ACHN (cell line): ENCODE results near the gene BBS12.

Experiments used
- DNase-seq: peaks from one replicate; pipeline ENCODE4 v3.0.0-alpha.2; 2015
- in situ Hi-C: cut with HindIII; loops from 2 replicates; pipeline ENCODE4 v1.10.0; 2017; ENCODE audit warnings: low sequenced_read_pairs, low pct_ligation_motif_present, low pct_unique_long_range_greater_than_20kb

BBS12 gene

GRCh38 chr4:122732329-122733026, at the start of gene BBS12:
TSS of gene BBS12 (plus strand) at chr4:122732704. CDS start at chr4:122741893, 9,189 bp downstream.
- in situ Hi-C loops, result loop anchor here (25.0 kb wide), 1 partner anchor 180 kb away; the partner anchor contains the start of gene NUDT6
- DNase-seq, result peak; percentile 99

DNA sequence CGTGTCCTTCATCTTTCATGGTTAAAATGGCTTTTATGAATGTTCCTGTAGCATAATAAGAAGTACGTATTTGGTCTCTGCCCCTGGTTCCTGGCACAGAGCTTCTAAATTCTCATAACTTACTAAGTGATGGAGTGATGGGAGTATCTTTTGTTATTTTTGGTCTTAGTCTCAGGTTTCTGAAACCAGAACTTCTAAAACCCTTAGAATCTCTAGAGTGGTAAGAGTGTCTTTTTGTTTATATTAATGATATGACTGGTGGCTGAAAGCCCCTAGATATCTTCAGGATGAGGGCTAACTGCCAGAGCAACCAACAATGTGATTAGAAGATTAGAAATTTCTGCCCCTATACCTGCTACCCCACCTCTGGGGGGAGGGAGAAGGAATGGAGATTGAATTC, 45.8 kb upstream of the BBS12 start:
- no peak for DNase-seq
- in situ Hi-C loops, result no loop called here

DNA sequence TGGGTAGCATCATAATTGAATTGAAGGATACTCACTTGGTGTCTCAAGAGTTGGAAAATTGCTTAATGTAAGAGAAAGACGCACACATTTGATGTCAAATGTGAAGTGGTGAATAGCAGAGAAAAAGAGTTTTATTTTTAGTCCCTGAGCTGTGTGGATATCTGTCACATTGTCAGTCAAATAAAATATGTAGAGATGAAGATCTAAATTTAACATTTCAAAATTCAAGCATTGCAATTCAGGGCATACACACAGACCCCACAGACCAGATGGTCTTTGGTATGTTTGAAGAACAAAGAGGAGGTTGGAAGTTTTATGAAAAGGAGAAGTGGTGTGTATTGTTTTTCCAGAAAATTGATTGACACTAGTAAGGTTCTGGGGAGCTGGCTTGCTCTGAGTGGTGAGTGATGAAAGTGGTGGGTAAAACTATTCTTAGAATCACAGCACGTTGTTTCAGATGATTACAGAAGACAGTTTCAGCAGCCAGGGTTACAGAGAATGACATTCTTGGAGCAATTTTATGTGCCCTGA, 44.9 kb upstream of the BBS12 start:
- no peak for DNase-seq
- in situ Hi-C loops, result no loop called here

- in situ Hi-C loops, result no loop called here
- no peak for DNase-seq
Measured at GRCh38 chr4:122688529-122689140, 43.9 kb upstream of the BBS12 start.

GRCh38 chr4:122689972-122690371, 42.5 kb upstream of the BBS12 start:
- in situ Hi-C loops, result no loop called here
- DNase-seq, result no peak

DNA sequence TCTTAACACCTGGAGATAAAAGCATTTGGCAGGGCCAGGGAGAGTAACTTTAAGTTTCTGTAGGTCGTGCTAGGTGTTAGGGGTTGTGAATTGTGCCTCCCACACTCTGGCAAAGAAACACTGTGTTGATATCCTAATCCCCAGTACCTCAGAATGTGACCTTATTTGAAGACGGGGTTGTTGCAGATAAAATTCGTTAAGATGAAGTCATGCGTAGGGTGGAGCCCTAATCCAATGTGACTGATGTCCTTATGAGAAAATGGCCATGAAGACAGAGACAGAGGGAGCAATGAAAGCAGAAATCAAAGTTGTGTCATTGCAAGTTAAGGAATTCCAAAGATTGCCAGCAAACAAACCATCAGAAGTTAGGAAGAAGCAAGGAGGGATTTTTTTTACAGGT, 40.5 kb upstream of the BBS12 start:
- in situ Hi-C loops, result no loop called here

DNA sequence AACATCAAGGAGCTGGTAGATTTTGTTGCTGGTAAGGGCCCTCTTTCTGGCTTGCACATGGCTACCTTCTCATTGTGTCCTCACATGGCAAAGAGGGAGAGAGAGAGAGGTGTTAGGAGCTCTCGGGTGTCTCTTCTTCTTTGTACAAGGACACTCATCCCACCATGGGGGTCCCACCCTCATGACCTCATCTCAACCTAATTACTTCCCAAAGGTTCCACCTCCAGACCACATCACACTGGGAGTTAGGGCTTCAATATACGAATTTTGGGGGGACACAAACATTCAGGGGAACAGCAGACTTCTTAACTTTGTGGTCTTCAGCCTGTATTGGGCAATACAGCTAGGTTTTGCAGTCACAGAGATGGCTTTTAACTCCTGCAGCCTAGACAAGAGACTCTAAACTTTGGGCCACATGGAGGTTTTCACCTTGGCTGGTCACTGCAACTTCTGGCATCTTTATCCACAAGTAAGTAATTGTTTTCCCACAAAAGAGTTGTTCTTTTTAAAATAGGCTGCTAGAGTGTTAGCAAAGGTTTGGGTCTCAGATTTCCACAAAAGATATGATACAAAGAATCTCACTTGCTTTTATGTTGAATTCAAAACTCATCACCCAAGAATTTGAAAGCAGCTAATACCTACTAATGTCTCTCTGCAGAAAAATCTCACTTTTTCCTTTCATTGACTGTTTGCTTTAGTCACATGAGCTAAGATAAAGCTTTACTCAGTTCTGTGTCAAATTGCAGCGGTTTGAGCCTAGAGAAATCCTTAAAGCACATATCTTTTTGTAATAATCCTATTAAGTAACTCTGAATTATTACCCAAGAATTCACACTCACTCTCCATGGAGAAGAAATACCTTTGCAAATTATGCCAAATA, 39.6 kb upstream of the BBS12 start:
- in situ Hi-C loops, result no loop called here
- no peak for DNase-seq

More for the DNA sequence above, 40.5 kb upstream of the BBS12 start:
- no peak for DNase-seq

GRCh38 chr4:122695226-122695625, 37.3 kb upstream of the BBS12 start:
- in situ Hi-C loops, result no loop called here
- DNase-seq, result no peak

GRCh38 chr4:122700178-122700725, 32.3 kb upstream of the BBS12 start:
- in situ Hi-C loops, result no loop called here
- DNase-seq, result peak; percentile 58

- in situ Hi-C loops, result no loop called here
- DNase-seq, result no peak
Measured at GRCh38 chr4:122701061-122701460, 31.4 kb upstream of the BBS12 start.

DNA sequence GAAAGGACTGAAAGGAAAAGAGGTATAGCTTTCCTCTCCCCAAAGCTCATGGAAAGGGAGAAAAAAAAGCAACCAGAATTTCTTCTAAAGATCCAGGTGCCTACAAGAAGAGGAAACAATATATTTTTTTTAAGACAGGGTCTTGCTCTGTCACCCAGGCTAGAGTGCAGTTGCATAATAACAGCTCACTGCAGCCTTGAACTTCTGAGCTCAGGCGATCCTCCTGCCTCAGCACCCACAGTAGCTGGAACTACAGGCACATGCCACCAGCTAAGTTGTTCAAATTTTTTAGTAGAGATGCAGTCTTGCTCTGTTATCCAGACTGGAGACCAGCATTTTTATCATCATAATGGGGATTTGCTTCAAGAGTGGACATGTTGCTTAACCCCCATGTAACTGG, 30.5 kb upstream of the BBS12 start:
- DNase-seq, result no peak
- in situ Hi-C loops, result no loop called here

DNA sequence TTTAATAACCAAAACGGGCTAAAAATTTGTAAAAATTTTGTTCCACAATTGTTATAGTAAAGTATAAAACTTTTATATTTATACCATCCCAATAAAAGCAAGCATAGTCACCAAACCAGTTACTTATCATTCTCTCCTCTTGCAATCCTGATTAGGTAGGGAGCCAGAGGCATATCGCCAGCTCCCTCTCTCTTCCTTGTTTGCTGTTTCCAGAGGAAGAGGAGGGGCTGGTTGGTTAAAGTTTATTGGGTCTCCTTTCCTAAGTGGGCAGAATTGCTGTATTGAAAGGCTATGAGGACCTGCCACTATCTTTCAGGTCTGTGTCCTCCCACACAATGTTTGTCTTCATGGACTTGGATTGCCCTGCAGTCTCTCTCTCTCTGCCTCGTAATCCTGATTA, 29.6 kb upstream of the BBS12 start:
- DNase-seq, result no peak
- in situ Hi-C loops, result no loop called here

GRCh38 chr4:122703868-122704267, 28.6 kb upstream of the BBS12 start:
- peak; percentile 47 for DNase-seq
- in situ Hi-C loops, result no loop called here

GRCh38 chr4:122705009-122705408, 27.5 kb upstream of the BBS12 start:
- no peak for DNase-seq
- in situ Hi-C loops, result no loop called here

GRCh38 chr4:122705547-122706117, 26.9 kb upstream of the BBS12 start:
- DNase-seq, result no peak
- in situ Hi-C loops, result no loop called here

DNA sequence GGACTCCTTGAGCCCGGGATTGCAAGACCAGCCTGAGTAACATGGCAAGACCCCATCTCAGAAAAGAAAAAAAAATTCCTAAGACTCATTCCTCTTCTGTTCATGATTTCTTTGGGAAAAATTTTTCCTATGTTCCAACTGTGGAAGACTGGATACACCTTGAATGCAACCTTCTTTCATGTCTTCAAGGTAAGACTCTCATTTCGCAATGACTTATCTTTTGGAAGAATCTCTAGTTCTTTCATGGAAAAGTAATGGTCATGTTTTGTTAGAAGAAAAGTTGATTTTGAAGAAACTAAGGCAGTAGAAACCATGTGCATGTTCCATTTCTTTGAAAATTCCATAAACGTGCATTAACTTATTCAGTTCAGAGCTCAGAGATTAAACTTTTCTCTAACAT, 26.0 kb upstream of the BBS12 start:
- in situ Hi-C loops, result no loop called here

GRCh38 chr4:122707497-122707896, 25.0 kb upstream of the BBS12 start:
- in situ Hi-C loops, result no loop called here
- DNase-seq, result no peak

More for the DNA sequence above, 26.0 kb upstream of the BBS12 start:
- DNase-seq, result no peak

DNA sequence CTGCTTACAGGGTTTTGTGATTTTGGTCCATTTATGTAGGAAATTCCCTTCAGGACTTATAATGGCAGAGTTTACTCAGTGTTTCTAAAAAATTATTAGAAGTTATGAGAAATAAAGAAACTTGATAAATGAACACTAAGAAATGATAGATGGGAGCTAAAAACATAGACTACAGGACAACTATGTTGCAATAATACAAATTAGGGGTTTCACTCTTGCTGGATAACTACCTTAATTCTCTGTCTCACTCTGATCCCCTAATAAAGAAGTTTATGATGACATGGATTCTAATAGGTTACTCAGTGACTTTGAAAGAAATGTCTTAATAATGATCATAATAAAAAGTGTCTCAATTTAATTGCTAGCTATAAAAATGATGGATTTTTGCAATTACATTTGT, 23.3 kb upstream of the BBS12 start:
- in situ Hi-C loops, result no loop called here
- DNase-seq, result no peak
